ENCODE data around the gene ATXN1L.

- no peak for TF ChIP-seq CTCF (IDR thresholded peaks at IDR 0.05; ENCODE audit: low read depth, low read length, poor library complexity, severe bottlenecking)
- TF ChIP-seq EZH2phosphoT487 (IDR thresholded peaks at IDR 0.05; ENCODE audit: borderline replicate concordance, low read length) = no peak
These were observed 11.5 kb upstream of the ATXN1L start for GRCh38 chr16:71834291-71834690.
